LNCAP (cell line): ENCODE data around the gene ZNF831.

Experiments used
- CTCF ChIP-seq: fragments of 450-650 bp; IDR thresholded peaks from 2 replicates; pipeline ENCODE4 v1.5.1; 2017; ENCODE audit warnings: mild to moderate bottlenecking

The ZNF831 gene

GRCh38 chr20:59143326-59143725, 20.3 kb upstream of the ZNF831 start:
- TF ChIP-seq CTCF, result no peak

DNA sequence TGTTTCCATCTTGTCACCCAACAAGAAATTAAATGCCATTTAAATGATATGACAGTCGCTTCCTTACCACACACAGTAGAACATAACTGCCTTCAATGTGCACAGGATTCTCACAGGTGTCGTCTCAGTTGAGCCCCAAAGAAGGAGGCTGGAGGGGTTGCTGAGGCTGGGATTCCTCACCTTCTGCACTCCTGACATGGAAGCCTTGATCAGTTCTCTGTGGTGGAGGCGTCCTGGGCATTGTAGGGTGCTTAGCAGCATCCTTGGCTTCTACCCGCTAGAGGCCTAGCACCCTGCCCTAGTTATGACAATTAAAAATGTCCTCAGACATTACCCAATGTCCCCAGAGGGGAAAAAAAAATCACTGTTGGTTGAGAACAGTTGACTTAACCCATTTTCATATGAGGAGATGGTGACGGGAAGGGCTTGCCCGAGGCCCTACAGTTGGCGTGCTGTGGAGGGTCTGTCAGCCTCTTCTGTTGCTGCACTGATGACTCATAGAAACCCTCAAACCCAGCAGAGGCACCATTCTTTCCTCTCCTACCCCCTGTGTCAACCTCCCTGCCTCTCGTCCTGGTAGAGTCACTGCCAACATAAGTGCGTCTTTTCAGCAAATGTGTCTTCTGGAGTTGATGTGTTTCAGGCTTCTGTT, 19.3 kb upstream of the ZNF831 start:
- no peak for TF ChIP-seq CTCF

GRCh38 chr20:59144831-59145196, 18.8 kb upstream of the ZNF831 start:
- no peak for TF ChIP-seq CTCF

DNA sequence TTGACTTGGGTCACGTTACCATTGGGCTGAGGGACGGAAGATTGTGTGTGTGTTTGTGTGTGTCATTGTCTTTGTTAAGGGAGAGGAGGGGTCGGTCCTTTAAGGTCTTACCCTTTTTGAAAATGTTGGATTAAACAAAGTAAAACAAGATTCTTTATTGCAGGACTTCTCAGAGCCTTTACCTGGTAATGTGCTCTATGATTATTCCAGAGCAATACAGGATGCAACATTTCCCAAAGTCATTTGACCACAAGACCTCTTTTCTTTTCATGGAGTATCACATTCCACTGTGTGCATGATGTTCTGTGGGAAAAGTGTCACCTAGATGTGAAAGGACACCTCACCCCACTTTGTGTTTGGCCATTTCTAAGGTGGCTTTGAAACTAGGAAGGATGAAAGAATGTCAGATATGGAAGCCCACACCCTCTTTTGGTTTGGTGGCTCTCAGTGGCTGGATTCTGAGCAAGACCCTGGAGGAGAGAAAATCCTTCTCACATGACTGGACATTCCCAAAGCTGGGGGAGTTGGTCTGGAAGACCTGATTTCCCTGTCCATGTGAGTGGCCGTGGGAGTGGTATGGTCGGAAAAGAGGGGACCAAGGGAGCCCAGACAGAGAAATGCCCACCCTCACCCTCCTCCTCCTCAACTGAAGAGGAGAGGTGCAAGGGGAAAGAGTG, 18.2 kb upstream of the ZNF831 start:
- no peak for TF ChIP-seq CTCF

- no peak for TF ChIP-seq CTCF
These were observed 17.5 kb upstream of the ZNF831 start for GRCh38 chr20:59145924-59146779.

DNA sequence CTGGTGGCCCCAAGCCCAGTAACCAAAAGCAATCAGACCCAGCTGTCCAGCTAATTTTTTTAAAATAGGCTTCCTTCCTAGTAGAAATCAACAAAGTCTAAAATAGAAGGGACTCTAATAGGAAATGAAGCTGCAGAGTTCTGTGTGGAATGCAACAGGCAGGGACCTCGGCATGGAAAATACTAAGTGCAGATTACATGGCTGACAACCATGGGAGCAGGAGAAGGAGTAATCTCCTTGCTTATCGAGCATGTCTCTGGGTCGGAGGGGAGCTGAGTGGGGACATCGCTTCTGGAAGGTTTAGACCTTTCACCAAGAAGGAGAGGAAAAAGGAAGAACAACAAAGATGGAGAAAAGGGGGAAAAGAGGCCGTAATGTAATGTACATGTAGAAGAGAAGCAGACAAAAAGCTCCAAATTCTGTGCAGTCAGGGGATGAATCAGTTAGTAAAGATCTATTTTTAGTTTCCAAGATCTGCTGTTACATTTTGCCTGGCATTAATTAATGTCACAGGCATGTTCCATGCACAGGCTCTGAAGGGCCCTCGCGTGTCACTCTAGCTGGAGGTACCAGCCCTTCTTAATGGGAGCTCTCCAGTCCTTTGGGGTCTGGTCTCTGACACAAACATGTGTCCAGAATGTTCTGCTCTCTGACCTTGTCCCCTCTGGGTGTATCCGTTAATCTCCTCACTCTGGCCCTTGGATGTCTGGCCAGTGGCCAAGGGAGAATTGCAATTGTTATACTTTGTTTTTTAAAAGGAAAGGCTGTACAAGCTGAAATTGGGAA, 16.6 kb upstream of the ZNF831 start:
- no peak for TF ChIP-seq CTCF

DNA sequence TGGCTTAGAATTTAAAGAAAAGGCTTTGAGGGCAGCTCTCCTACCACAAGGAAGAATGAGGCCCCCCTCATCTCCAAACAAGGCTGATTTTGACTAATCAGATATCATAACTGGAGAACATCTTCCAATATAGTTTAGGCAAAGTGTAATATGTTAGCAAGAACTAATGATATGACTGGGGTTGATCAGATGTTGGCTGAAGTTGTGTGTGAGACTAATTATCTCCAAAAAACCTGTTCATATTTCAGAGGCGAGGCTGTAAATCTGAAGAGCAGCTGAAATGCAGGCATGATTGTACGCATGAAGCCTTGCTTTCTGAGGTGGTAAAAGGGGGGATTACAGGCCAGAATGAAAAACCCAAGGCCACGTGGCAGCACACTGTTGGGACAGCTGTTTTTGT, 16.0 kb upstream of the ZNF831 start:
- no peak for TF ChIP-seq CTCF
